Measurements from ENCODE around the gene PREX1.
"Not testable (repeated sequence)": the region's sequence is repeated elsewhere in the genome, so short reads cannot be mapped to it uniquely, and the experiment has no call there.

Gene PREX1

GRCh38 chr20:48604426-48604825 is 223.4 kb downstream of the PREX1 start:
- no peak for DNase-seq (ENCODE audit: low read depth)

- DNase-seq (ENCODE audit: low read depth), result no peak
These were observed 223.9 kb downstream of the PREX1 start for GRCh38 chr20:48603819-48604405.

- DNase-seq (ENCODE audit: low read depth), result no peak
These were observed 224.5 kb downstream of the PREX1 start for GRCh38 chr20:48603116-48603818.

- DNase-seq (ENCODE audit: low read depth), result no peak
These were observed 226.0 kb downstream of the PREX1 start for GRCh38 chr20:48601798-48602197.

- no peak for DNase-seq (ENCODE audit: low read depth)
These were observed 227.3 kb downstream of the PREX1 start for GRCh38 chr20:48600470-48600945.

- no peak for DNase-seq (ENCODE audit: low read depth)
These were observed 227.9 kb downstream of the PREX1 start for GRCh38 chr20:48599748-48600469.

GRCh38 chr20:48599106-48599747 is 228.6 kb downstream of the PREX1 start:
- no peak for DNase-seq (ENCODE audit: low read depth)

GRCh38 chr20:48598303-48598941 is 229.4 kb downstream of the PREX1 start:
- DNase-seq (ENCODE audit: low read depth), result not testable (repeated sequence)

- DNase-seq (ENCODE audit: low read depth), result no peak
These were observed 230.1 kb downstream of the PREX1 start for GRCh38 chr20:48597521-48598302.

- DNase-seq (ENCODE audit: low read depth), result no peak
These were observed 231.4 kb downstream of the PREX1 start for GRCh38 chr20:48596334-48596898.

GRCh38 chr20:48595495-48596333 is 232.1 kb downstream of the PREX1 start:
- no peak for DNase-seq (ENCODE audit: low read depth)

- DNase-seq (ENCODE audit: low read depth), result no peak
These were observed 233.3 kb downstream of the PREX1 start for GRCh38 chr20:48594533-48594932.

GRCh38 chr20:48592107-48592940 is 235.5 kb downstream of the PREX1 start:
- DNase-seq (ENCODE audit: low read depth), result no peak

GRCh38 chr20:48586730-48587129 is 241.1 kb downstream of the PREX1 start:
- no peak for DNase-seq (ENCODE audit: low read depth)

GRCh38 chr20:48585061-48585870 is 242.5 kb downstream of the PREX1 start:
- DNase-seq (ENCODE audit: low read depth), result no peak

GRCh38 chr20:48584391-48585060 is 243.3 kb downstream of the PREX1 start:
- DNase-seq (ENCODE audit: low read depth), result no peak

GRCh38 chr20:48583801-48584200 is 244.0 kb downstream of the PREX1 start:
- DNase-seq (ENCODE audit: low read depth), result no peak

GRCh38 chr20:48583171-48583570 is 244.6 kb downstream of the PREX1 start:
- DNase-seq (ENCODE audit: low read depth), result no peak

Measured in HS-5 (cell line).